Liver (tissue), 9 donors: ENCODE measurements around the gene B3GALNT2. TPM values are rescaled to one million over a fixed set of nuclear protein-coding genes. Genes with fewer than 3 reads are reported as not detected.

ENCODE experiments used
- DNase-seq: peaks from one replicate; pipeline ENCODE4 v3.0.0-alpha.2; 2017; ENCODE audit warnings: low spot score
- H3K27ac ChIP-seq, 2 donors: one replicate each; pipeline ENCODE4 v1.7.0; 2013; ENCODE audit warnings: inconsistent platforms in 2 of 2, low read length in 2 of 2, control low read depth in 1 of 2, low read depth in 1 of 2, mild to moderate bottlenecking in 1 of 2
- H3K27me3 ChIP-seq, 4 donors: one replicate each; pipeline versions ENCODE4 v1.6.1 to v1.7.0; 2013; ENCODE audit warnings: low read length in 3 of 4, inconsistent platforms in 1 of 4, mild to moderate bottlenecking in 1 of 4, moderate library complexity in 1 of 4; ENCODE audit not compliant: control insufficient read depth in 4 of 4, insufficient read depth in 4 of 4
- H3K36me3 ChIP-seq, 4 donors: one replicate each; pipeline versions ENCODE4 v1.6.1 to v1.7.0; 2013; ENCODE audit warnings: low read length in 3 of 4, mild to moderate bottlenecking in 3 of 4, low read depth in 1 of 4, moderate library complexity in 1 of 4; ENCODE audit not compliant: control insufficient read depth in 4 of 4, insufficient read depth in 3 of 4
- H3K4me1 ChIP-seq, 4 donors: one replicate each; pipeline versions ENCODE4 v1.6.1 to v1.7.0; 2013; ENCODE audit warnings: low read length in 3 of 4, mild to moderate bottlenecking in 3 of 4, moderate library complexity in 1 of 4; ENCODE audit not compliant: control insufficient read depth in 4 of 4, insufficient read depth in 4 of 4
- H3K4me3 ChIP-seq, 3 donors: one replicate each; pipeline versions ENCODE4 v1.6.1 to v1.7.0; 2013; ENCODE audit warnings: low read length in 3 of 3, control low read depth in 1 of 3, low read depth in 1 of 3, mild to moderate bottlenecking in 1 of 3
- H3K9ac ChIP-seq, 2 donors: one replicate each; pipeline ENCODE4 v1.7.0; 2013; ENCODE audit warnings: low read length in 2 of 2, mild to moderate bottlenecking in 2 of 2, moderate library complexity in 2 of 2, control low read depth in 1 of 2, low read depth in 1 of 2
- H3K9me3 ChIP-seq, 4 donors: one replicate each; pipeline versions ENCODE4 v1.6.1 to v1.7.0; 2013; ENCODE audit warnings: low read length in 3 of 4; ENCODE audit not compliant: control insufficient read depth in 4 of 4
- CTCF ChIP-seq: fragments of 150-350 bp; IDR thresholded peaks from 2 replicates; pipeline ENCODE4 v1.5.1; 2017; ENCODE audit warnings: improper control_type of control experiment, low read depth, low read length; ENCODE audit not compliant: missing input control
- FOXA1 ChIP-seq: IDR thresholded peaks from 2 replicates; pipeline ENCODE4 v1.6.1; 2016; ENCODE audit warnings: antibody characterized with exemption
- FOXA2 ChIP-seq: IDR thresholded peaks from 2 replicates; pipeline ENCODE4 v1.6.1; 2016; ENCODE audit warnings: antibody characterized with exemption
- GABPA ChIP-seq, 2 donors: IDR thresholded peaks in 1 of 2; conservative IDR thresholded peaks in 1 of 2; 2 replicates each; pipeline ENCODE4 v1.6.1; 2016; ENCODE audit warnings: antibody characterized with exemption in 2 of 2, mild to moderate bottlenecking in 1 of 2, moderate library complexity in 1 of 2
- HNF4A ChIP-seq, 2 donors: conservative IDR thresholded peaks; 2 replicates each; pipeline ENCODE4 v1.6.1; 2016; ENCODE audit warnings: antibody characterized with exemption in 2 of 2, mild to moderate bottlenecking in 2 of 2
- HNF4G ChIP-seq: IDR thresholded peaks from 2 replicates; pipeline ENCODE4 v1.6.1; 2016; ENCODE audit warnings: antibody characterized with exemption
- JUND ChIP-seq, 2 donors: IDR thresholded peaks; 2 replicates each; pipeline ENCODE4 v1.6.1; 2016; ENCODE audit warnings: antibody characterized with exemption in 2 of 2
- RAD21 ChIP-seq, 2 donors: IDR thresholded peaks; 2 replicates each; pipeline ENCODE4 v1.6.1; 2016; ENCODE audit warnings: antibody characterized with exemption in 2 of 2, mild to moderate bottlenecking in 2 of 2
- REST ChIP-seq: IDR thresholded peaks from 2 replicates; pipeline ENCODE4 v1.6.1; 2016; ENCODE audit warnings: antibody characterized with exemption, mild to moderate bottlenecking
- RXRA ChIP-seq, 2 donors: IDR thresholded peaks; 2 replicates each; pipeline ENCODE4 v1.6.1; 2017 to 2018; ENCODE audit warnings: antibody characterized with exemption in 2 of 2, mild to moderate bottlenecking in 1 of 2
- SP1 ChIP-seq: IDR thresholded peaks from 2 replicates; pipeline ENCODE4 v1.6.1; 2018; ENCODE audit warnings: antibody characterized with exemption, mild to moderate bottlenecking
- TAF1 ChIP-seq: conservative IDR thresholded peaks from 2 replicates; pipeline ENCODE4 v1.6.1; 2016; ENCODE audit warnings: antibody characterized with exemption, mild to moderate bottlenecking
- YY1 ChIP-seq: IDR thresholded peaks from 2 replicates; pipeline ENCODE4 v1.6.1; 2016; ENCODE audit warnings: antibody characterized with exemption, mild to moderate bottlenecking
- ZBTB33 ChIP-seq: IDR thresholded peaks from 2 replicates; pipeline ENCODE4 v1.6.1; 2016; ENCODE audit warnings: antibody characterized with exemption
- WGBS: extraction: QIAGEN DNeasy Blood & Tissue Kit; methylation state at CpG from one replicate; pipeline ENCODE4 v1.1.7; 2013; 5-methylcytosine and 5-hydroxymethylcytosine counted together
- polyA plus RNA-seq, 2 donors: library from polyadenylated mRNA; stranded (reverse) in 1 of 2; unstranded in 1 of 2; fragments of 200-250 nt in 1 of 2; fragments of >200 nt in 1 of 2; fragmentation: Nextera tagmentation in 1 of 2; extraction: Ambion mirVana in 1 of 2; gene quantifications; one replicate each; pipeline versions ENCODE4 v1.2.1 to v1.2.3, GENCODE V29; 2013 to 2015
- total RNA-seq, 2 donors: library from RNA; depleted of rRNA; stranded (reverse); fragments of >200 nt; gene quantifications; one replicate each; pipeline ENCODE4 v1.2.3, GENCODE V29; 2014
- TF ChIP-seq, protein P1 (sequence below): IDR thresholded peaks from 2 replicates; pipeline ENCODE4 v1.6.1; 2016; ENCODE audit warnings: antibody characterized with exemption
- donor health status: healthy.
- donor health status: healthy.
- donor health status: healthy.
- donor health status: healthy.
- donor health status: healthy.

B3GALNT2 gene
- total and polyA plus RNA-seq, 4 donors: 2.3 to 20.7 (median 7.1) TPM

DNA sequence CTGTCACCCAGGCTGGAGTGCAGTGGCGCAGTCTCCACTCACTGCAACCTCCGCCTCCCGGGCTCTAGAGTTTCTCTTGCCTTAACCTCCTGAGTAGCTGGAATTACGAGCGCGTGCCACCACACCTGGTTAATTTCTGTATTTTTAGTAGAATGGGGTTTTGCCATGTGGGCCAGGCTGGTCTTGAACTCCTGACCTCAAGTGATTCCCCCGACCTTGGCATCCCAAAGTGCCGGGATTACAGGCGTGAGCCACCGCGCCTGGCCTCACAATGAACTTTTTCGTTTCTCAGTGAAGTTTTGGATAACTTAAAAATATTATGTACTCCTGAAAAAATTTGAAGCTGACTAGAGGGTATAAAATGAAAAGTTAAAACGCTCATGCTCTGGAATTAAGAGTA, 77.6 kb downstream of the B3GALNT2 start:
- peaks cover 0 to 3% (median 2%) of the 10 kb centered on the region in 4 donors for H3K36me3 ChIP-seq
- DNase-seq: no peak
- no peak overlapping the region for H3K9ac ChIP-seq
- WGBS: 94% methylated on average over 13 of the region's 13 CpGs
- no peak for TF ChIP-seq CTCF
- TF ChIP-seq GABPA (IDR thresholded peaks at IDR 0.05 in 1 of 2, conservative IDR thresholded peaks at IDR 0.05 in 1 of 2): no peak
- TF ChIP-seq HNF4G: no peak
- TF ChIP-seq RAD21 (IDR thresholded peaks at IDR 0.05): no peak
- no peaks in the 10 kb centered on the region for H3K9me3 ChIP-seq
- H3K4me3 ChIP-seq: no peak overlapping the region
- no peaks in the 10 kb centered on the region for H3K27me3 ChIP-seq
- H3K27ac ChIP-seq: no peak overlapping the region
- H3K4me1 ChIP-seq: no peaks in the 10 kb centered on the region

GRCh38 chr1:235426143-235426542, 78.1 kb downstream of the B3GALNT2 start:
- WGBS: 98% methylated on average over 4 of the region's 4 CpGs
- Histone ChIP-seq H3K9ac (no peak overlapping the region), H3K27ac (no peak overlapping the region), H3K36me3 (peaks cover 0 to 3% (median 2%) of the 10 kb centered on the region in 4 donors), H3K9me3 (no peaks in the 10 kb centered on the region), H3K4me3 (no peak overlapping the region), H3K4me1 (no peaks in the 10 kb centered on the region), H3K27me3 (no peaks in the 10 kb centered on the region)
- no peak for DNase-seq
- TF ChIP-seq REST (no peak), ZBTB33 (no peak), HNF4A (conservative IDR thresholded peaks at IDR 0.05) (no peak), RXRA (IDR thresholded peaks at IDR 0.05) (no peak), RAD21 (IDR thresholded peaks at IDR 0.05) (no peak), SP1 (no peak), YY1 (no peak), JUND (IDR thresholded peaks at IDR 0.05) (no peak), FOXA1 (no peak), FOXA2 (no peak), TAF1 (no peak), HNF4G (no peak), CTCF (no peak), GABPA (IDR thresholded peaks at IDR 0.05 in 1 of 2, conservative IDR thresholded peaks at IDR 0.05 in 1 of 2) (no peak)
- TF ChIP-seq, protein P1, sequence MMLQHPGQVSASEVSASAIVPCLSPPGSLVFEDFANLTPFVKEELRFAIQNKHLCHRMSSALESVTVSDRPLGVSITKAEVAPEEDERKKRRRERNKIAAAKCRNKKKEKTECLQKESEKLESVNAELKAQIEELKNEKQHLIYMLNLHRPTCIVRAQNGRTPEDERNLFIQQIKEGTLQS: no peak
